ENCODE data around the gene SLC30A7.

- no peak for TF ChIP-seq CHD2 (IDR thresholded peaks at IDR 0.05; ENCODE audit: low read length, partially characterized antibody)
- TF ChIP-seq TEAD4 (IDR thresholded peaks at IDR 0.05; ENCODE audit: borderline replicate concordance, insufficient read depth) = no peak
- TF ChIP-seq SIN3A (IDR thresholded peaks at IDR 0.05; ENCODE audit: borderline replicate concordance, low read depth, low read length) = no peak
- TF ChIP-seq RAD21 (IDR thresholded peaks at IDR 0.05; ENCODE audit: low read length) = no peak
- no peak for TF ChIP-seq CTCF (IDR thresholded peaks at IDR 0.05)
- no peak for TF ChIP-seq EZH2phosphoT487 (IDR thresholded peaks at IDR 0.05; ENCODE audit: borderline replicate concordance, low read depth)
- no peak for TF ChIP-seq POLR2AphosphoS5 (IDR thresholded peaks at IDR 0.05; ENCODE audit: low read depth, low read length)
- TF ChIP-seq NFIC (IDR thresholded peaks at IDR 0.05; ENCODE audit: borderline replicate concordance) = no peak
- TF ChIP-seq EP300 (IDR thresholded peaks at IDR 0.05; ENCODE audit: borderline replicate concordance in 1 of 2, low read depth in 1 of 2, low read length in 1 of 2) = no peak
- TF ChIP-seq, protein P1, sequence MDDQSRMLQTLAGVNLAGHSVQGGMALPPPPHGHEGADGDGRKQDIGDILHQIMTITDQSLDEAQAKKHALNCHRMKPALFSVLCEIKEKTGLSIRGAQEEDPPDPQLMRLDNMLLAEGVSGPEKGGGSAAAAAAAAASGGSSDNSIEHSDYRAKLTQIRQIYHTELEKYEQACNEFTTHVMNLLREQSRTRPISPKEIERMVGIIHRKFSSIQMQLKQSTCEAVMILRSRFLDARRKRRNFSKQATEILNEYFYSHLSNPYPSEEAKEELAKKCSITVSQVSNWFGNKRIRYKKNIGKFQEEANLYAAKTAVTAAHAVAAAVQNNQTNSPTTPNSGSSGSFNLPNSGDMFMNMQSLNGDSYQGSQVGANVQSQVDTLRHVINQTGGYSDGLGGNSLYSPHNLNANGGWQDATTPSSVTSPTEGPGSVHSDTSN (IDR thresholded peaks at IDR 0.05) = no peak
- TF ChIP-seq RCOR1 (IDR thresholded peaks at IDR 0.05; ENCODE audit: low read length) = no peak
- TF ChIP-seq, protein P2, sequence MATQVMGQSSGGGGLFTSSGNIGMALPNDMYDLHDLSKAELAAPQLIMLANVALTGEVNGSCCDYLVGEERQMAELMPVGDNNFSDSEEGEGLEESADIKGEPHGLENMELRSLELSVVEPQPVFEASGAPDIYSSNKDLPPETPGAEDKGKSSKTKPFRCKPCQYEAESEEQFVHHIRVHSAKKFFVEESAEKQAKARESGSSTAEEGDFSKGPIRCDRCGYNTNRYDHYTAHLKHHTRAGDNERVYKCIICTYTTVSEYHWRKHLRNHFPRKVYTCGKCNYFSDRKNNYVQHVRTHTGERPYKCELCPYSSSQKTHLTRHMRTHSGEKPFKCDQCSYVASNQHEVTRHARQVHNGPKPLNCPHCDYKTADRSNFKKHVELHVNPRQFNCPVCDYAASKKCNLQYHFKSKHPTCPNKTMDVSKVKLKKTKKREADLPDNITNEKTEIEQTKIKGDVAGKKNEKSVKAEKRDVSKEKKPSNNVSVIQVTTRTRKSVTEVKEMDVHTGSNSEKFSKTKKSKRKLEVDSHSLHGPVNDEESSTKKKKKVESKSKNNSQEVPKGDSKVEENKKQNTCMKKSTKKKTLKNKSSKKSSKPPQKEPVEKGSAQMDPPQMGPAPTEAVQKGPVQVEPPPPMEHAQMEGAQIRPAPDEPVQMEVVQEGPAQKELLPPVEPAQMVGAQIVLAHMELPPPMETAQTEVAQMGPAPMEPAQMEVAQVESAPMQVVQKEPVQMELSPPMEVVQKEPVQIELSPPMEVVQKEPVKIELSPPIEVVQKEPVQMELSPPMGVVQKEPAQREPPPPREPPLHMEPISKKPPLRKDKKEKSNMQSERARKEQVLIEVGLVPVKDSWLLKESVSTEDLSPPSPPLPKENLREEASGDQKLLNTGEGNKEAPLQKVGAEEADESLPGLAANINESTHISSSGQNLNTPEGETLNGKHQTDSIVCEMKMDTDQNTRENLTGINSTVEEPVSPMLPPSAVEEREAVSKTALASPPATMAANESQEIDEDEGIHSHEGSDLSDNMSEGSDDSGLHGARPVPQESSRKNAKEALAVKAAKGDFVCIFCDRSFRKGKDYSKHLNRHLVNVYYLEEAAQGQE (IDR thresholded peaks at IDR 0.05; ENCODE audit: low read depth, low read length) = no peak
These were observed 108.8 kb downstream of the SLC30A7 start for GRCh38 chr1:101004670-101005069.
